ENCODE results near the gene SOAT2.

SOAT2 gene

GRCh38 chr12:53102883-53103807, at the start of gene SOAT2:
SOAT2 (plus strand) TSS chr12:53103486; CDS start chr12:53103578, 92 bp downstream.
- no peak for DNase-seq (ENCODE audit: low spot score)

DNA sequence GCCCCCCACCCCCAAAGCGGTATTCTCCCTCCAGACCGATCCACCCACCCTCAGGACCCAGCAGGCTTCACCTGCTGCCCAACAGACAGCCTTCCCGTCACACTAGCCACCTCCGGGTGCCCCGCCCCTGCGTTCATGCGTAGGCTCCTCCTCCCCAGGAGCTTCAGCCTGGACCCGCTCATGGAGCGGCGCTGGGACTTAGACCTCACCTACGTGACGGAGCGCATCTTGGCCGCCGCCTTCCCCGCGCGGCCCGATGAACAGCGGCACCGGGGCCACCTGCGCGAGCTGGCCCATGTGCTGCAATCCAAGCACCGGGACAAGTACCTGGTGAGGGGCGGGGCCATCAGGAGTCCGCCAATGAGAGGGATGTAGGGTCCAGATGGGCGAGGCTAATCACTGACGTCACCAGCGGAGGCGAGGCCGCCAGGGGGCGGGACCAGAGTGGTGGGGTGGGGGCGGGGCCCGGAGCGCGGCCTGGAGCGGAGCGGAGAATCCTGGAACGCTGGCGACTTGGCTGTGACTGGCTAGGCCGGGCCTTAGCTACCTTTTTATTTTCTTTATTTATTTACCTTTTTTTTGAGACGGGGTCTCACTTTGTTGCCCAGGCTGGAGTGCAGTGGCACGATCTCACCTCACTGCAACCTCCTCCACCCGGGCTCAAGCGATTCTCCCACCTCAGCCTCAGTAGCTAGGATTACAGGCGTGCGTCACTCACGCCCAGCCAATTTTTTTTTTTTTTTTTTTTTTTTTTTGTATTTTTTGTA, 49.0 kb upstream of the SOAT2 start:
- DNase-seq (ENCODE audit: low spot score): peak; percentile 85

DNA sequence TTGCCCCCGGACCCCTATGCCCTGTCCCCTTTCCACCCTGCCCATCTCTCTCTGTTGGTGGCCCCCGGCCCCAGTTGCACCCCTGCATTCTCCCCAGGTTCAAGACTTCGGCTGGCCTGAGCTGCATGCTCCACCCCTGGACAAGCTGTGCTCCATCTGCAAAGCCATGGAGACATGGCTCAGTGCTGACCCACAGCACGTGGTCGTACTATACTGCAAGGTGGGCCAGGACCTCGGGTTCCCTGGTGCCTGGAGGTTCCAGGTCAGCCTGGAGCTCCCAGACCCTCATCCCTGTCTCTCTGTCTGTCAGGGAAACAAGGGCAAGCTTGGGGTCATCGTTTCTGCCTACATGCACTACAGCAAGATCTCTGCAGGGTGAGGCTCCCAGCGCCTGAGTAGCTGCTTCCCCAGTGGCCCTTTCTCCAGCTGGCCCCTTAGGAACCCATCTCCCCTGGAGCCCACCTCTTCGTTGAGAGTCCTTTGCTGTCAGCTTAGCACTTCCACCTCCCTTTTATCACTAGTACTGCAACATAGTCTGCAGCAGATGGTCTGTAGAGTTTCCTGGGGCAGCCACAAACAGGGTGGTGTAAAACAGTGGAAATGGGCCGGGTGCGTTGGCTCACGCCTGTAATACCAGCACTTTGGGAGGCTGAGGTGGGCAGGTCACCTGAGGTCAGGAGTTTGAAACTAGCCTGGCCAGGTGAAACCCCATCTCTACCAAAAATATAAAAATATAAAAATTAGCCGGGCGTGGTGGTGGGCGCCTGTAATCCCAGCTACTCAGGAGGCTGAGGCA, 47.6 kb upstream of the SOAT2 start:
- DNase-seq (ENCODE audit: low spot score): no peak

- DNase-seq (ENCODE audit: low spot score): no peak
Measured at GRCh38 chr12:53056296-53056695, 47.0 kb upstream of the SOAT2 start.

GRCh38 chr12:53056901-53057300, 46.4 kb upstream of the SOAT2 start:
- DNase-seq (ENCODE audit: low spot score): no peak

DNA sequence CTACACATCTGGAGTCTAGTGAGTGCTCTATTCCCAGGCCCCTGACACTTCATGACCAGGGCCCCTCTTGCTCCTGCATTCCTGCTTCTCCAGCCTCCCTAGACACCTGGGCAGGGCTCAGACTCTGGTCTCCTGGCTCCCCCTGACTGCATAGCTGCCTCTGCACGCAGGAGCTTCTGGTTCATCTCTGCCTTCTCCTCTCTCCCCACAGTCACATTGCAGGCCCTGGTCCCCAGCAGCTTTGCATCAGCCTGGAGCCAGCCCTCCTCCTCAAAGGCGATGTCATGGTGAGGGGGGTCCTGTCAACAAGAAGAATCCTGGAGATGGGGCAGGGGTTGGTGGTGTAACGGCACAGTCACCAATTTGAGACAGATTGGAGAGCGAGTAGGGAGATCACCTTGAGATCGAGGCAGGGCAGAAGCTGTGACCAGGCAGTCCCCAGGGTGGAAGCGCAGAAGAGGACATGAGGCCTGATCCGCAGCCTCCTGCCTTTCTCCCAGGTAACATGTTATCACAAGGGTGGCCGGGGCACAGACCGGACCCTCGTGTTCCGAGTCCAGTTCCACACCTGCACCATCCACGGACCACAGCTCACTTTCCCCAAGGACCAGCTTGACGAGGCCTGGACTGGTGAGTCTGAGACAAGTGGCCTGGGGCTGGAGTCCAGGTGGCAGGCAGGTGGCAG, 45.3 kb upstream of the SOAT2 start:
- DNase-seq (ENCODE audit: low spot score): no peak

DNA sequence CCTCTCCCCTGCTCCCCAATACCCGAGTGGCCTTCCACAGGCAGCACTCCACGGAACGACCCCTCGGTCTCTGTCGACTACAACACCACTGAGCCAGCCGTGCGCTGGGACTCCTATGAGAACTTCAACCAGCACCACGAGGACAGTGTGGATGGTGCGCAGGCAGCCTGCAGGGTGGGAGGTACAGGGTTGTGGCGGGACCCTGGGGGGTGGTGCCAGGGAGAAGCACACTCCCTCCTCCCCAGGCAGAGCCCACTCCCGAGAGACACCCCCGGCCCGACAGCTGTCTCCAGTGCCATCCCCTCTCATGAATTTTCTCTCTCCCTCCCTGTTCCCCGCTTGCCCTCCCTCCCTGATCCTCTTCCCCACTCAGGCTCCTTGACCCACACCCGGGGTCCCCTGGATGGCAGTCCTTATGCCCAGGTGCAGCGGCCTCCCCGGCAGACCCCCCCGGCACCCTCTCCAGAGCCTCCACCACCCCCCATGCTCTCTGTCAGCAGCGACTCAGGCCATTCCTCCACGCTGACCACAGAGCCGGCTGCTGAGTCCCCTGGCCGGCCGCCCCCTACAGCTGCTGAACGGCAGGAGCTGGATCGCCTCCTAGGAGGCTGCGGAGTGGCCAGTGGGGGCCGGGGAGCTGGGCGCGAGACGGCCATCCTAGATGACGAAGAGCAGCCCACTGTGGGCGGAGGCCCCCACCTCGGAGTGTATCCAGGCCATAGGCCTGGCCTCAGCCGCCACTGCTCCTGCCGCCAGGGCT, 44.4 kb upstream of the SOAT2 start:
- no peak for DNase-seq (ENCODE audit: low spot score)

DNA sequence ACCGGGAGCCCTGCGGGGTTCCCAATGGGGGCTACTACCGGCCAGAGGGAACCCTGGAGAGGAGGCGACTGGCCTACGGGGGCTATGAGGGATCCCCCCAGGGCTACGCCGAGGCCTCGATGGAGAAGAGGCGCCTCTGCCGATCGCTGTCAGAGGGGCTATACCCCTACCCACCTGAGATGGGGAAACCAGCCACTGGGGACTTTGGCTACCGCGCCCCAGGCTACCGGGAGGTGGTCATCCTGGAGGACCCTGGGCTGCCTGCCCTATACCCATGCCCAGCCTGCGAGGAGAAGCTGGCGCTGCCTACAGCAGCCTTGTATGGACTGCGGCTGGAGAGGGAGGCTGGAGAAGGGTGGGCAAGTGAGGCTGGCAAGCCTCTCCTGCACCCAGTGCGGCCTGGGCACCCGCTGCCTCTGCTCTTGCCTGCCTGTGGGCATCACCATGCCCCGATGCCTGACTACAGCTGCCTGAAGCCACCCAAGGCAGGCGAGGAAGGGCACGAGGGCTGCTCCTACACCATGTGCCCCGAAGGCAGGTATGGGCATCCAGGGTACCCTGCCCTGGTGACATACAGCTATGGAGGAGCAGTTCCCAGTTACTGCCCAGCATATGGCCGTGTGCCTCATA, 43.7 kb upstream of the SOAT2 start:
- DNase-seq (ENCODE audit: low spot score): no peak

GRCh38 chr12:53060064-53060720, 43.1 kb upstream of the SOAT2 start:
- DNase-seq (ENCODE audit: low spot score): no peak

DNA sequence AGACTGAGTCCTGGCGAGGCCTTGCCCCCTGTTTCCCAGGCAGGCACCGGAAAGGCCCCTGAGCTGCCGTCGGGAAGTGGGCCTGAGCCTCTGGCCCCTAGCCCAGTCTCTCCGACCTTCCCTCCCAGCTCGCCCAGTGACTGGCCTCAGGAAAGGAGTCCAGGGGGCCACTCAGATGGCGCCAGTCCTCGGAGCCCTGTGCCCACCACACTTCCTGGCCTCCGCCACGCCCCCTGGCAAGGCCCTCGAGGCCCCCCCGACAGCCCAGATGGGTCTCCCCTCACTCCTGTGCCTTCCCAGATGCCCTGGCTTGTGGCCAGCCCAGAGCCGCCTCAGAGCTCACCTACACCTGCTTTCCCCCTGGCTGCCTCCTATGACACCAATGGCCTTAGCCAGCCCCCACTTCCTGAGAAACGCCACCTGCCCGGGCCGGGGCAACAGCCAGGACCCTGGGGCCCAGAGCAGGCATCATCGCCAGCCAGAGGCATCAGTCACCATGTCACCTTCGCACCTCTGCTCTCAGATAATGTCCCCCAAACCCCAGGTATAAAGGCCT, 42.5 kb upstream of the SOAT2 start:
- DNase-seq (ENCODE audit: low spot score): no peak

GRCh38 chr12:53061404-53062010, 41.8 kb upstream of the SOAT2 start:
- DNase-seq (ENCODE audit: low spot score): no peak

DNA sequence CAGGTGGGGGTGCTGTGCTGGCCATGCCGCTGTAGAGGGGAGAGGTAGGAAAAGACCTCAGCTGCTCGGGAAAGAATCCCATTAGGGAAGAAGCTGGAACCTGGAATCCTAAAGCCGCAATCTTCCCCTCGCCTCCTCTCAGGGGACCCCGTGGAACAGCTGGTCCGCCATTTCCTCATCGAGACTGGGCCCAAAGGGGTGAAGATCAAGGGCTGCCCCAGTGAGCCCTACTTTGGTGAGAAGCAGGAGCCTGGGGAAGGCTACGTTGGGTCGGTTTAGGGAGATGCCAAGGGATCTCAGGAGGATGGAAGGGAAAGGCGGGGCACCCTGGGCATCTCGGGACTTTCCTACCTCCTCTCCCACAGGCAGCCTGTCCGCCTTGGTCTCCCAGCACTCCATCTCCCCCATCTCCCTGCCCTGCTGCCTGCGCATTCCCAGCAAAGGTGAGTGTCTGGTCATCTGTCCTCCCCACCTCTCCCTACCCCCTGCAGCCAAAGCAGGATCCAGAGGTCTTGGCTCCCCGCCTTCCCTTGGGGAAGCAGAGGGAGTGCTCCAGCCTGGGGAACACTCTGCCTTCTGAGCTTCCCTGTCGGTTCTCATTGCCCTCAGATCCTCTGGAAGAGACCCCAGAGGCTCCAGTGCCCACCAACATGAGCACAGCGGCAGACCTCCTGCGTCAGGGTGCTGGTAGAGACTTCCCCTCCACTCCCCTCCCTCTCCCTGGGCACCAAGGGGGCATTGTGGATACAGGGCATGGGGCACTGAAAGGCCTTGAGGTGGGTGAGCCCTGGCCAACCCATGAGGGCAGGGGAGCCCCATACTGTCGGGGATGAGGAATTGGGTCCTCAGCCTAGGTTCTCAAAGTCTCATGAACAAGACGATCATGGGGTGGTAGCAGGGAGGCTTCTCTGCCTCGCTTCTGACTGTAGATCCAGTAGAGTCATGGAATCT, 41.0 kb upstream of the SOAT2 start:
- DNase-seq (ENCODE audit: low spot score): no peak

DNA sequence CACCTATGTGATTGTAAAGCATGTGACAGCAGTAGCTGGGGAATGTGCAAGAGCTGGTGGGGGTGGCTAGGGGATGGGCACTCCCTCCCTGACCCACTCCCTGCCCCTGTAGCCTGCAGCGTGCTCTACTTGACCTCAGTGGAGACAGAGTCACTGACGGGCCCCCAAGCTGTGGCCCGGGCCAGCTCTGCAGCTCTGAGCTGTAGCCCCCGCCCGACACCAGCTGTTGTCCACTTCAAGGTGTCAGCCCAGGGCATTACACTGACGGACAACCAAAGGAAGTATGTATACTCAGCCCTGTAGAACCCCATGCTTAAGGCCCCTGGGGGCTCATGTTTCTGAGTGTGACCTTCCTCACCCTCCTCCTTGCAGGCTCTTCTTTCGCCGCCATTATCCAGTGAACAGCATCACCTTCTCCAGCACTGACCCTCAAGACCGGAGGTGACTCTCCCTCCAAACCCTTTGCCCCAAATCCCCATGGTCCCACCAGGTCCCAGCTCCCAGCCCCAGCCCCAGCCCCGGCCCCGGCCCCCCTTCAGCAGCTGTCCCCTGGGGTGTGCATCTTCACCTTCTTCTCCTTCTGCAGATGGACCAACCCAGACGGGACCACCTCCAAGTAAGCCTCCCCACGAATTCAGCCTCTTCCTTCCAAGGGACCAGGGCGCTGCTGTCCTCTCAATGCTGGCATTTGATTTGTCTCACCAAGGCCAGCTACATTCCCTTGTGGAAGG, 40.1 kb upstream of the SOAT2 start:
- DNase-seq (ENCODE audit: low spot score): no peak

DNA sequence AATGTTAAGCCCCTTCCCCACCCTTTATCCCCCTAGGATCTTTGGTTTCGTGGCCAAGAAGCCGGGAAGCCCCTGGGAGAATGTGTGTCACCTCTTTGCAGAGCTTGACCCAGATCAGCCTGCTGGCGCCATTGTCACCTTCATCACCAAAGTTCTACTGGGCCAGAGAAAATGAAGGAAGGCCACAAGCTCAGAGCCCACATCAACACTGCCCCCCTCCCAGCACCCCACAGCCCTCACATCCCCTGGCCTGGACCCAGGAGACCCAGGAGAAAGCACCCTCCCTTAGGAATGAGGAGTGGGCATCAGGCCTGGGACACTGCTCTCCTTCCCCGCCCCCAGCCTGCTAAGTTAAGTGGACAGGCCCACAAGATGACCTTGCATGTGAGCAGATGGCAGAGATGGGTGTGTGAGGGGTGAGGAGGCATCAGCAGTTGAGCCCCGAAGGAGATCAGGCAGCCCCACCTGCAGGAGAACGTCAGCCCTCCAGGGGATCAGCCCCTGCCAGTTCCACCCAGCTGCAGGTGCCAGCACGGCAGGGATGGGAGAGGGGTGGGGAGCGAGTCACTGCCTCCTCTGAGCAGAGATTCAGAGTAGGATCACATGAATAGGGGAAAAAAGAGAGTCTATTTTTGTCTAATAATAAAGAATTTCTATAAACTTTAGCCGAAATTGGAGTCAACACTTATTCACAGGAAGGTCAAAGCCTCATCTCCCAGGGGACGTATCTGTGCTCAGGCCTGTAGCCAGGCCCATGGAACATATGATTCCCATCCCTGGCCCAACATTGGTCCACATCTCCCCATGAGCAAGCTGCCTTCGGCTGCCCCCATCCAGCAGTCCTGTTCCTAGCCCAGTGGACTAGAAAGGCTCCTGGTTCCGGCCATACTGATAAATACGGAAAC, 39.3 kb upstream of the SOAT2 start:
- DNase-seq (ENCODE audit: low spot score): peak; percentile 55

GRCh38 chr12:53064613-53065436, 38.5 kb upstream of the SOAT2 start:
- no peak for DNase-seq (ENCODE audit: low spot score)
